H9 (cell line): ENCODE measurements around the gene S1PR2. TPM values are rescaled to one million over a fixed set of nuclear protein-coding genes. Genes with fewer than 3 reads are reported as not detected.

Experiments
- DNase-seq: peaks from one replicate; pipeline ENCODE4 v3.0.0-alpha.2; 2017
- H2AFZ ChIP-seq: one replicate; pipeline ENCODE4 v1.6.1; 2013; ENCODE audit warnings: mild to moderate bottlenecking, low read length, control low read depth, moderate library complexity
- H2AK5ac ChIP-seq: 2 replicates; pipeline ENCODE4 v1.6.1; 2013; ENCODE audit warnings: low read length, control low read depth, mixed read lengths; ENCODE audit not compliant: insufficient read length
- H2BK120ac ChIP-seq: one replicate; pipeline ENCODE4 v1.6.1; 2013; ENCODE audit warnings: low read depth, mild to moderate bottlenecking, low read length, control low read depth, inconsistent platforms; ENCODE audit not compliant: poor library complexity, severe bottlenecking
- H2BK12ac ChIP-seq: 2 replicates; pipeline ENCODE4 v1.6.1; 2013; ENCODE audit warnings: low read length, control low read depth, mixed read lengths, low read depth; ENCODE audit not compliant: insufficient read length
- H2BK15ac ChIP-seq: 2 replicates; pipeline ENCODE4 v1.6.1; 2013; ENCODE audit warnings: low read depth, low read length, control low read depth
- H2BK20ac ChIP-seq: one replicate; pipeline ENCODE4 v1.6.1; 2013; ENCODE audit warnings: low read depth, mild to moderate bottlenecking, low read length, control low read depth, inconsistent platforms; ENCODE audit not compliant: poor library complexity, severe bottlenecking
- H2BK5ac ChIP-seq: 2 replicates; pipeline ENCODE4 v1.6.1; 2013; ENCODE audit warnings: low read length, control low read depth, mixed read lengths; ENCODE audit not compliant: insufficient read length
- H3K14ac ChIP-seq: 2 replicates; pipeline ENCODE4 v1.6.1; 2013; ENCODE audit warnings: low read length, control low read depth; ENCODE audit not compliant: insufficient read depth
- H3K18ac ChIP-seq: 2 replicates; pipeline ENCODE4 v1.6.1; 2013; ENCODE audit warnings: low read depth, mild to moderate bottlenecking, mixed read lengths, low read length, control low read depth; ENCODE audit not compliant: insufficient read length
- H3K23ac ChIP-seq: 2 replicates; pipeline ENCODE4 v1.6.1; 2013; ENCODE audit warnings: low read length, control low read depth, mixed read lengths, low read depth; ENCODE audit not compliant: insufficient read length
- H3K23me2 ChIP-seq: 2 replicates; pipeline ENCODE4 v1.6.1; 2013; ENCODE audit warnings: low read depth, mild to moderate bottlenecking, mixed read lengths, low read length, control low read depth; ENCODE audit not compliant: insufficient read length, poor library complexity, severe bottlenecking
- H3K27ac ChIP-seq: 2 replicates; pipeline ENCODE4 v1.5.1; 2013; ENCODE audit warnings: low read length, control low read depth, mixed read lengths, low read depth; ENCODE audit not compliant: insufficient read length
- H3K27me3 ChIP-seq: 2 replicates; pipeline ENCODE4 v1.6.1; 2013; ENCODE audit warnings: low read length, control low read depth, inconsistent platforms; ENCODE audit not compliant: insufficient read depth
- H3K4ac ChIP-seq: 2 replicates; pipeline ENCODE4 v1.6.1; 2013; ENCODE audit warnings: low read depth, mild to moderate bottlenecking, control low read depth, inconsistent platforms, low read length, moderate library complexity
- H3K4me1 ChIP-seq: 2 replicates; pipeline ENCODE4 v1.6.1; 2013; ENCODE audit warnings: low read length, control low read depth, inconsistent platforms; ENCODE audit not compliant: insufficient read depth
- H3K4me2 ChIP-seq: 2 replicates; pipeline ENCODE4 v1.6.1; 2013; ENCODE audit warnings: low read length, control low read depth, mixed read lengths; ENCODE audit not compliant: insufficient read length, insufficient read depth
- H3K56ac ChIP-seq: 2 replicates; pipeline ENCODE4 v1.6.1; 2013; ENCODE audit warnings: low read depth, mild to moderate bottlenecking, mixed read lengths, low read length, control low read depth; ENCODE audit not compliant: insufficient read length
- H3K79me1 ChIP-seq: 2 replicates; pipeline ENCODE4 v1.6.1; 2013; ENCODE audit warnings: low read depth, mild to moderate bottlenecking, moderate library complexity, low read length, control low read depth, inconsistent platforms; ENCODE audit not compliant: insufficient read depth, poor library complexity, severe bottlenecking
- H3K79me2 ChIP-seq: 2 replicates; pipeline ENCODE4 v1.6.1; 2013; ENCODE audit warnings: low read length, control low read depth, inconsistent platforms; ENCODE audit not compliant: insufficient read depth
- H3K9ac ChIP-seq: 2 replicates; pipeline ENCODE4 v1.6.1; 2013; ENCODE audit warnings: low read length, control low read depth, mixed read lengths; ENCODE audit not compliant: insufficient read length; ENCODE audit errors: extremely low read depth
- H3K9me3 ChIP-seq: one replicate; pipeline ENCODE4 v1.6.1; 2013; ENCODE audit warnings: low read depth, low read length, inconsistent platforms; ENCODE audit not compliant: control insufficient read depth
- H3T11ph ChIP-seq: one replicate; pipeline ENCODE4 v1.6.1; 2013; ENCODE audit warnings: mild to moderate bottlenecking, low read length, control low read depth, inconsistent platforms
- H4K20me1 ChIP-seq: one replicate; pipeline ENCODE4 v1.6.1; 2013; ENCODE audit not compliant: control insufficient read depth, insufficient read length, insufficient read depth
- H4K5ac ChIP-seq: 2 replicates; pipeline ENCODE4 v1.6.1; 2013; ENCODE audit warnings: low read depth, mild to moderate bottlenecking, mixed read lengths, low read length, control low read depth; ENCODE audit not compliant: insufficient read length
- H4K8ac ChIP-seq: replicated peaks from 2 replicates; pipeline ENCODE4 v1.6.1; 2013; ENCODE audit warnings: low read length, control low read depth, mixed read lengths, low read depth; ENCODE audit not compliant: insufficient read length
- H4K91ac ChIP-seq: 2 replicates; pipeline ENCODE4 v1.6.1; 2013; ENCODE audit warnings: low read depth, mild to moderate bottlenecking, moderate library complexity, mixed read lengths, low read length, control low read depth; ENCODE audit not compliant: insufficient read length
- H3K27ac Mint-ChIP-seq, 3 experiments: 2 replicates in 2 of 3; 3 replicates in 1 of 3; pipeline ENCODE4 v1.8.0; 2020 to 2021; ENCODE audit warnings: mixed read lengths in 3 of 3, mild to moderate bottlenecking in 1 of 3, moderate library complexity in 1 of 3
- H3K27me3 Mint-ChIP-seq: 2 replicates; pipeline ENCODE4 v1.8.0; 2021; ENCODE audit warnings: low read depth, mild to moderate bottlenecking, moderate library complexity, mixed read lengths
- H3K36me3 Mint-ChIP-seq, 3 experiments: 2 replicates in 2 of 3; 3 replicates in 1 of 3; pipeline ENCODE4 v1.8.0; 2020 to 2021; ENCODE audit warnings: low read depth in 3 of 3, mixed read lengths in 3 of 3; ENCODE audit not compliant: insufficient read depth in 1 of 3
- H3K4me1 Mint-ChIP-seq, 2 experiments: 2 replicates each; pipeline ENCODE4 v1.8.0; 2020; ENCODE audit warnings: mixed read lengths in 2 of 2
- H3K4me3 Mint-ChIP-seq, 2 experiments: 2 replicates in 1 of 2; 3 replicates in 1 of 2; pipeline ENCODE4 v1.8.0; 2020 to 2021; ENCODE audit warnings: mild to moderate bottlenecking in 2 of 2, mixed read lengths in 2 of 2, moderate library complexity in 1 of 2
- H3K9me3 Mint-ChIP-seq, 2 experiments: 2 replicates in 1 of 2; 3 replicates in 1 of 2; pipeline ENCODE4 v1.8.0; 2020; ENCODE audit warnings: mild to moderate bottlenecking in 2 of 2, mixed read lengths in 2 of 2, moderate library complexity in 1 of 2
- WGBS: extraction: QIAGEN DNeasy Blood & Tissue Kit; methylation state at CpG from one replicate; pipeline ENCODE4 v1.1.7; 2013; ENCODE audit warnings: missing lambda C conversion rate, low lambda C conversion rate, mixed read lengths; ENCODE audit not compliant: insufficient read length; ENCODE audit errors: extremely low coverage; 5-methylcytosine and 5-hydroxymethylcytosine counted together
- total RNA-seq: library from RNA; stranded (reverse); gene quantifications from 2 replicates; pipeline ENCODE4 v1.2.1, GENCODE V29; 2021
- TF ChIP-seq, protein P1 (sequence below): fragments of 200-600 bp; sonication (generic); conservative IDR thresholded peaks from 3 replicates; pipeline ENCODE4 v1.8.0; 2021; ENCODE audit warnings: antibody characterized with exemption, mild to moderate bottlenecking

S1PR2 gene
- total RNA-seq, 1 experiment from 2014 or later = 11.5 TPM

DNA sequence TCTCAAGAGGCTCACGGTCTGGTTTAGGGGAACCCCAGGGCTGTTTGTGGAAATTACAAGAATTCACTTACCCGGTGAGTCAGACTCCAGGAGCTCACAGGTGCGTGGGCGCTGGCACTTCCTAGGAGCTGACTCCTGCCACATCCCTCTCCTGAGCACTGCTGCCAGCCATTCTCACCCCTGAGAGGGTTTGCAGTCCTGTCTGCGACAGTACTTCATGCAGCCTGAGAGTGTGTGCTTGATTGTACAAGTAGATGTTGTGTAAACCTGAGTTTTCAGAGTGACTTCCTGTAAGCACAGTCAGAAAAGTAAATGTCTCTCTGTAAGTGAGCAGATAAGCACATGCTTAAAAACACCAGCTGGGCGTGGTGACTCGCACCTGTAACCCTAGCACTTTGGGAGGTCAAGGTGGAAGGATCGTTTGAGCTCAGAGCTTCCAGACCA, 29.0 kb upstream of the S1PR2 start:
- Mint-ChIP-seq H3K27ac (no peak overlapping the region), H3K36me3 (peaks cover 16 to 38% (median 33%) of the 10 kb centered on the region in 3 experiments; a peak in 6 of 7 replicates)
- no peak overlapping the region for H3K9ac ChIP-seq

More for the DNA sequence above, 29.0 kb upstream of the S1PR2 start:
- Histone ChIP-seq H2BK5ac (no peak overlapping the region), H2BK20ac (no peak overlapping the region), H3K79me1 (no peaks in the 10 kb centered on the region), H4K91ac (no peak overlapping the region), H3K27ac (no peak overlapping the region), H3K14ac (no peak overlapping the region), H3T11ph (no peak overlapping the region), H3K4ac (no peak overlapping the region), H2AK5ac (no peak overlapping the region), H3K27me3 (no peaks in the 10 kb centered on the region), H3K23ac (no peak overlapping the region), H2BK12ac (no peak overlapping the region), H3K9me3 (no peaks in the 10 kb centered on the region), H2BK15ac (no peak overlapping the region), H3K79me2 (no peaks in the 10 kb centered on the region), H4K5ac (no peak overlapping the region), H4K8ac (no peak overlapping the region), H3K4me1 (no peaks in the 10 kb centered on the region; the same call in 1 of the 2 replicates), H3K56ac (no peak overlapping the region), H2BK120ac (no peak overlapping the region), H3K4me2 (no peak overlapping the region), H3K23me2 (no peaks in the 10 kb centered on the region), H3K18ac (no peak overlapping the region), H2AFZ (no peak overlapping the region), H4K20me1 (peaks cover 3% of the 10 kb centered on the region)
- H3K4me1 Mint-ChIP-seq = 0 out of 4 replicates have a peak, but pooled peaks cover 0 to 2% of the 10 kb centered on the region in 2 experiments
- no peak overlapping the region; a peak in 1 of 5 replicates for H3K4me3 Mint-ChIP-seq
- TF ChIP-seq, protein P1, sequence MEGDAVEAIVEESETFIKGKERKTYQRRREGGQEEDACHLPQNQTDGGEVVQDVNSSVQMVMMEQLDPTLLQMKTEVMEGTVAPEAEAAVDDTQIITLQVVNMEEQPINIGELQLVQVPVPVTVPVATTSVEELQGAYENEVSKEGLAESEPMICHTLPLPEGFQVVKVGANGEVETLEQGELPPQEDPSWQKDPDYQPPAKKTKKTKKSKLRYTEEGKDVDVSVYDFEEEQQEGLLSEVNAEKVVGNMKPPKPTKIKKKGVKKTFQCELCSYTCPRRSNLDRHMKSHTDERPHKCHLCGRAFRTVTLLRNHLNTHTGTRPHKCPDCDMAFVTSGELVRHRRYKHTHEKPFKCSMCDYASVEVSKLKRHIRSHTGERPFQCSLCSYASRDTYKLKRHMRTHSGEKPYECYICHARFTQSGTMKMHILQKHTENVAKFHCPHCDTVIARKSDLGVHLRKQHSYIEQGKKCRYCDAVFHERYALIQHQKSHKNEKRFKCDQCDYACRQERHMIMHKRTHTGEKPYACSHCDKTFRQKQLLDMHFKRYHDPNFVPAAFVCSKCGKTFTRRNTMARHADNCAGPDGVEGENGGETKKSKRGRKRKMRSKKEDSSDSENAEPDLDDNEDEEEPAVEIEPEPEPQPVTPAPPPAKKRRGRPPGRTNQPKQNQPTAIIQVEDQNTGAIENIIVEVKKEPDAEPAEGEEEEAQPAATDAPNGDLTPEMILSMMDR = no peak
- no peaks in the 10 kb centered on the region; the same call in none of the 2 replicates for H3K27me3 Mint-ChIP-seq
- no peaks in the 10 kb centered on the region; a peak in 1 of 5 replicates for H3K9me3 Mint-ChIP-seq
- DNase-seq = no peak
- no CpG with 5 or more reads among the region's 8 CpGs for WGBS
